HL-60 (cell line): ENCODE data around the gene VIP.

ENCODE experiments used
- CTCF ChIP-seq: IDR thresholded peaks from one replicate; pipeline ENCODE4 v1.5.1; 2011; ENCODE audit warnings: low read length, control low read depth, inconsistent platforms; ENCODE audit not compliant: insufficient read depth
- POLR2AphosphoS5 ChIP-seq: IDR thresholded peaks from 2 replicates; pipeline ENCODE4 v1.6.1; 2012; ENCODE audit warnings: low read depth
- TF ChIP-seq, protein P1 (sequence below): IDR thresholded peaks from 2 replicates; pipeline ENCODE4 v1.6.1; 2012; ENCODE audit warnings: low read depth; ENCODE audit not compliant: insufficient replicate concordance

DNA sequence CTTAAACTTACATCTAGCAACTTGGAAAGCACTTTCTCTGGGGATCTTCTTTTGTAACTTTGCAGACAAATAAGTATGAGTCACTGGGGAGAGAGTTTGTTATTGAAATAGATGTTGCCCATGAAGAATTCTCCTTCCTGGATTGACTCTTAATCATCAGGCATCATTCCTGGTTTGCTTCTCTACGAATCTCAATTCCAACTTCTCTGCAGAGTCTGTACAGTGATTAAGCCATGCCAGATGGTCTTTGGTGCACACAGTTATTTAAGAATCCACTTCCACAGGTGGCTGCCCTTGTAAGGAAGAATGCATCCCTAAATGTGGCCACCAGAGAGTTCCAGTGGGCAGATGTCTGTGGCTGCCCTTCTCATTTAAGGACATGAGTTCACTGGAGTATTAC, 27.2 kb upstream of the VIP start:
- TF ChIP-seq POLR2AphosphoS5 = no peak
- no peak for TF ChIP-seq CTCF
- TF ChIP-seq, protein P1, sequence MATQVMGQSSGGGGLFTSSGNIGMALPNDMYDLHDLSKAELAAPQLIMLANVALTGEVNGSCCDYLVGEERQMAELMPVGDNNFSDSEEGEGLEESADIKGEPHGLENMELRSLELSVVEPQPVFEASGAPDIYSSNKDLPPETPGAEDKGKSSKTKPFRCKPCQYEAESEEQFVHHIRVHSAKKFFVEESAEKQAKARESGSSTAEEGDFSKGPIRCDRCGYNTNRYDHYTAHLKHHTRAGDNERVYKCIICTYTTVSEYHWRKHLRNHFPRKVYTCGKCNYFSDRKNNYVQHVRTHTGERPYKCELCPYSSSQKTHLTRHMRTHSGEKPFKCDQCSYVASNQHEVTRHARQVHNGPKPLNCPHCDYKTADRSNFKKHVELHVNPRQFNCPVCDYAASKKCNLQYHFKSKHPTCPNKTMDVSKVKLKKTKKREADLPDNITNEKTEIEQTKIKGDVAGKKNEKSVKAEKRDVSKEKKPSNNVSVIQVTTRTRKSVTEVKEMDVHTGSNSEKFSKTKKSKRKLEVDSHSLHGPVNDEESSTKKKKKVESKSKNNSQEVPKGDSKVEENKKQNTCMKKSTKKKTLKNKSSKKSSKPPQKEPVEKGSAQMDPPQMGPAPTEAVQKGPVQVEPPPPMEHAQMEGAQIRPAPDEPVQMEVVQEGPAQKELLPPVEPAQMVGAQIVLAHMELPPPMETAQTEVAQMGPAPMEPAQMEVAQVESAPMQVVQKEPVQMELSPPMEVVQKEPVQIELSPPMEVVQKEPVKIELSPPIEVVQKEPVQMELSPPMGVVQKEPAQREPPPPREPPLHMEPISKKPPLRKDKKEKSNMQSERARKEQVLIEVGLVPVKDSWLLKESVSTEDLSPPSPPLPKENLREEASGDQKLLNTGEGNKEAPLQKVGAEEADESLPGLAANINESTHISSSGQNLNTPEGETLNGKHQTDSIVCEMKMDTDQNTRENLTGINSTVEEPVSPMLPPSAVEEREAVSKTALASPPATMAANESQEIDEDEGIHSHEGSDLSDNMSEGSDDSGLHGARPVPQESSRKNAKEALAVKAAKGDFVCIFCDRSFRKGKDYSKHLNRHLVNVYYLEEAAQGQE = no peak
